MM.1S (cell line): Measurements from ENCODE around the gene CTRB1.

ENCODE experiments used
- CTCF ChIP-seq: fragments of 300-600 bp; sonication (generic); IDR thresholded peaks from 2 replicates; pipeline ENCODE4 v1.5.1; 2016; ENCODE audit warnings: antibody characterized with exemption, low read length, mixed read lengths
- EZH2 ChIP-seq: fragments of 300-600 bp; sonication (generic); optimal IDR thresholded peaks from 2 replicates; pipeline ENCODE3; 2017; ENCODE audit warnings: low read depth, mild to moderate bottlenecking, antibody characterized with exemption, low read length, mixed read lengths
- EZH2phosphoT487 ChIP-seq: fragments of 300-600 bp; sonication (generic); IDR thresholded peaks from 2 replicates; pipeline ENCODE4 v1.6.1; 2018; ENCODE audit warnings: antibody characterized with exemption, low read length

- TF ChIP-seq CTCF = no peak
- TF ChIP-seq EZH2phosphoT487 = no peak
- no peak for TF ChIP-seq EZH2
These were observed 14.9 kb upstream of the CTRB1 start for GRCh38 chr16:75203667-75204409.
